Rectal smooth muscle tissue (tissue), 1 donor: ENCODE results near the gene NPSR1.
"Not testable (repeated sequence)": the region's sequence is repeated elsewhere in the genome, so short reads cannot be mapped to it uniquely, and the experiment has no call there.

Experiments used
- H3K27ac ChIP-seq: one replicate; pipeline ENCODE4 v1.7.0; 2013; ENCODE audit warnings: low read depth, low read length, inconsistent platforms
- H3K27me3 ChIP-seq: one replicate; pipeline ENCODE4 v1.7.0; 2013; ENCODE audit warnings: low read length; ENCODE audit not compliant: control insufficient read depth, insufficient read depth
- H3K36me3 ChIP-seq: one replicate; pipeline ENCODE4 v1.7.0; 2013; ENCODE audit warnings: low read length; ENCODE audit not compliant: control insufficient read depth, insufficient read depth
- H3K4me1 ChIP-seq: one replicate; pipeline ENCODE4 v1.7.0; 2013; ENCODE audit warnings: low read length; ENCODE audit not compliant: control insufficient read depth, insufficient read depth
- H3K4me3 ChIP-seq: one replicate; pipeline ENCODE4 v1.7.0; 2013; ENCODE audit warnings: low read length
- H3K9ac ChIP-seq: one replicate; pipeline ENCODE4 v1.7.0; 2013; ENCODE audit warnings: low read length

Gene NPSR1, protein sequence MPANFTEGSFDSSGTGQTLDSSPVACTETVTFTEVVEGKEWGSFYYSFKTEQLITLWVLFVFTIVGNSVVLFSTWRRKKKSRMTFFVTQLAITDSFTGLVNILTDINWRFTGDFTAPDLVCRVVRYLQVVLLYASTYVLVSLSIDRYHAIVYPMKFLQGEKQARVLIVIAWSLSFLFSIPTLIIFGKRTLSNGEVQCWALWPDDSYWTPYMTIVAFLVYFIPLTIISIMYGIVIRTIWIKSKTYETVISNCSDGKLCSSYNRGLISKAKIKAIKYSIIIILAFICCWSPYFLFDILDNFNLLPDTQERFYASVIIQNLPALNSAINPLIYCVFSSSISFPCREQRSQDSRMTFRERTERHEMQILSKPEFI

DNA sequence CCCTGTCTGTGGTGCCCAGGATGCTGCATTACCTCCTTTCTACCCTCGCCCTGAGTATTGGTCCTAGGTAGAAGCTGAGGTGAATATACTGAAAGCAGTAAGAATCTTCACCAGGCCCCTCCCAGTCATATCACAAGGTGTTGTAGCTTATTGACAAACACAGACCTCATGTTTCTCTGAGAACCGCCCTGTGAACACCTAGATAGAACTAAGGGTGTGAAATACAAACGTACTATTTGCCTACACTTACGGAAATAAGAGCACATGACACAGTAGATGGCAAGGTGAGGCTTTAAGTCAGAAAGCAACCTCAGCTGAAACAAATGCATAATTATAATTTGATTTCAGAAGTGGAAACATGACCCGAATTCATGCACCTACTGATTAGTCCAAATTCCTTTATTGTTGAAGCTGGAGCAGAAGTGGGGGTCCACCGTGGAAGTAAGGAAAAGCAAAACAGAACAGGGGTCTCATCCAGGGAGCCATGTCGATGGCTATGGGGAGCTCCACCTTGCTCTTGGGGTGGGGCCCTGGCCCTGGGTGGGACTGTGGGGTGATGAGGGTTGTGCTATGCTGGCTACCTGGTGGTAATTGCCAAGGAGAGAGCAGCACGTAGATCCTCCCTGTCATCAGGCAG lies at the start of gene NPSR1:
Gene NPSR1, plus strand, starts transcription at position 587 of the 637 bp plus-strand sequence. CDS start 195 bp downstream, outside the sequence.
- Histone ChIP-seq H3K27me3 (no peaks in the 10 kb centered on the region), H3K4me1 (no peaks in the 10 kb centered on the region), H3K4me3 (no peak within 1 kb of the TSS), H3K9ac (no peak within 1 kb of the TSS), H3K36me3 (no peaks in the 10 kb centered on the region), H3K27ac (no peak within 1 kb of the TSS)

DNA sequence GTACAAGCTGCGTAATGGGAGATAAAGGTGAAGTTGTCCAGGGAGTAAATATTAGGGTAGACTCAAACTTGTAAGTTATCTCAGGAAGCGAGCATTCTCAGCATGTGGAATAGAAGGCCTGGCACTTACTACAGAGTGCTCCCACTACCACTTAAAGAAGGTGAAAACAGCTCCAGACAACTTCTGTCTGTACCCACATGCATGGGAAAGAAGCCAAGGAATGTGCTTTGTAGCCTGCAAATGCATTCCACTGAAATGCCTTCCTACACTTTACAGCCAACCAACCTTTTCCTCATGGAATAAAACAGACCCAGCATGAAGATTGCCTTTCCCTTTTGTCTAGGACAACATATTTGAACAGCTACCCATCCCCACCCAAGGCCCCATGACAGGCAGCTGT lies 45.4 kb upstream of the NPSR1 start:
- Histone ChIP-seq H3K27me3 (no peaks in the 10 kb centered on the region), H3K4me1 (no peaks in the 10 kb centered on the region), H3K9ac (no peak overlapping the region), H3K36me3 (no peaks in the 10 kb centered on the region), H3K27ac (no peak overlapping the region), H3K4me3 (no peak overlapping the region)

DNA sequence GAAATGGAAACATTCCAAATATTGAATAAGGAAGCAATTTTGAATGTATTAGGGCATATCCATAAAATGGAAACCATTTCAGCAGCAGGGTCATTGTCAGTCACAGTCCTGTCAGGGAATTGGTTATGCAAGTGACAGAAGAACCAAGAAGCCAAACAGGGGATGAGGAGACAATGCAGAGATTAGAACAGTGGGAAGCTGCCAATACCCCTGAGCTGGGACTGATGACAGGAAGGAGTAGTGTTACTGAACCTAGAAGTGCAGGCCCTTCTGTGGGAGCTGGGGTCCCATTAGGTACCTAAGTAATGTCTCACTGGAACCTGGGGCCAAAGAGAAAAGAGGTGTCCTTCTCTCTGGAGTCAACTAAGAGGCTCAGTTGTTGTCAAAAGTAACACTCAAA lies 37.6 kb upstream of the NPSR1 start:
- no peaks in the 10 kb centered on the region for H3K36me3 ChIP-seq
- H3K27ac ChIP-seq, result no peak overlapping the region
- no peaks in the 10 kb centered on the region for H3K27me3 ChIP-seq
- no peak overlapping the region for H3K9ac ChIP-seq
- no peak overlapping the region for H3K4me3 ChIP-seq
- no peaks in the 10 kb centered on the region for H3K4me1 ChIP-seq

DNA sequence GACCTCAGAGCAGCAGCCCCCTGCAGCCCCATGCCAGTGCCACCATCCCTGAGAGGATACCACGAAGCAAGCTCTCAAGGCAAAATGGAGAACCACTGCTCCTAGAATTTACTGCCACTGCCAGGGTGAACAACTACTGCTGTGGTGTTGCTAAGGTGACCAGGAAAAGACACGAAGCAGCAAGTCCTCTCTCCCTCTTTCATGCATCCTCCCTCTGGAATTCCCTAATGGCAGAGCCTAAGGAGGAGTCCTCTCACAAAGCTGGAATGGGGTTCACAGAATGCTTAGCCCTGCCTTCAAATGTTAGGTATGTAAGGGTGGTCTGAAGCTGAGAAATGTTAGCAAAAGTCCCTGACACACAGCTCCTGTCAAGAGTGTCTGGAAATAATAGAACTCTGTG lies 35.8 kb upstream of the NPSR1 start:
- H3K9ac ChIP-seq, result no peak overlapping the region
- no peak overlapping the region for H3K27ac ChIP-seq
- H3K27me3 ChIP-seq, result no peaks in the 10 kb centered on the region
- H3K4me1 ChIP-seq, result no peaks in the 10 kb centered on the region
- no peak overlapping the region for H3K4me3 ChIP-seq
- no peaks in the 10 kb centered on the region for H3K36me3 ChIP-seq

DNA sequence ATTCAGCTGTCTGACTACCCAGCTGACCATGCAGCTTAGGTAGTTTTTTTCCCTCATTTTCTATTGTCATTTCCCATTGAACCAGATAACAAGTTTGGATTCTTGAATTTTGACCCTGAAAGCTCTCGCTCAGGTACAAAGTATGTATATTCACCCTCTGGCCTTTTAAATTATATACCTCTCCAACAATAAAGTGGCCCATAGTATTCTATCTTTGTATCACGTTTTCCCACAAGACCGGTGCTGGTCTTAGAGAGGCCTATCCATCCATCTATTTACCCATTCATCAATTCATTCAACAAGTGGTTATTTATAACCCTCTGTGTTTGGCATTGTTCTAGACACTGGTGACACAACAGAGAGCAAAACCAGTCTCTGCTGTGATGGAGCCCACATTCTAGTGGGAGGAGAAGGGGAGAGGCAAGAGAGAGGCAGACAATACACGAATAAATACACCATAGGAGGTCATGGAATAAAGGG lies 35.2 kb upstream of the NPSR1 start:
- Histone ChIP-seq H3K4me3 (no peak overlapping the region), H3K36me3 (no peaks in the 10 kb centered on the region), H3K9ac (no peak overlapping the region), H3K27me3 (no peaks in the 10 kb centered on the region), H3K4me1 (no peaks in the 10 kb centered on the region), H3K27ac (no peak overlapping the region)

DNA sequence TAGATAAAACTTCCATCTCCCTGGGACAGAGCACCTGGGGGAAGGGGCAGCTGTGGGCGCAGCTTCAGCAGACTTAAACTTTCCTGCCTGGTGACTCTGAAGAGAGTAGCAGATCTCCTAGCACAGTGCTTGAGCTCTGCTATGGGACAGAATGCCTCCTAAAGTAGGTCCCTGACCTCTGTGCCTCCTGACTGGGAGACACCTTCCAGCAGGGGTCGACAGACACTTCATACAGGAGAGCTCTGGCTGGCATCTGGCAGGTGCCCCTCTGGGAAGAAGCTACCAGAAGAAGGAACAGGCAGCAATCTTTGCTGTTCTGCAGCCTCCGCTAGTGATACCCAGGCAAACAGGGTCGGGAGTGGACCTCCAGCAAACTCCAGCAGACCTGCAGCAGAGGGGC lies 29.4 kb upstream of the NPSR1 start:
- H3K9ac ChIP-seq, H3K4me1 ChIP-seq, H3K27me3 ChIP-seq, H3K36me3 ChIP-seq, H3K4me3 ChIP-seq, H3K27ac ChIP-seq: not testable (repeated sequence)

DNA sequence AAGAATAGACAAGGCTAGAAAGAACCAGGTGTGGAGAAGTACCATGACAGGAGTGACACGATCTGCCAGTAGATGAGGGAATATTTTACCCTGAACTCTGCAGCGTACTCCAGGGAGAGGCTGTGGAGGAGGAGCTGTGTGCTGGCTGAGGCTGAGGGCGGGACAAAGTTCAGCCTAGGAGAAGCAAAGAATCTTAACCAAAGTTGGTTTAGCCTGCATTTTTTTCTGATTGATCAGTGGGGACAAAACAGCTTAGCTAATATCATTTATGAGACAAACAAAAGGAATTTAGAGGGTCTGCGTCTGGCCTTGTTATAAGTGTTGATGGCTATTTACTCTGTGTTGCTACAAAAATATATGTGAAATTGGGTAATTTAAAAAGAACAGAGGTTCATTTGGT lies 5.2 kb upstream of the NPSR1 start:
- Histone ChIP-seq H3K4me3 (no peak overlapping the region), H3K36me3 (no peaks in the 10 kb centered on the region), H3K27me3 (no peaks in the 10 kb centered on the region), H3K4me1 (no peaks in the 10 kb centered on the region), H3K9ac (no peak overlapping the region), H3K27ac (no peak overlapping the region)

DNA sequence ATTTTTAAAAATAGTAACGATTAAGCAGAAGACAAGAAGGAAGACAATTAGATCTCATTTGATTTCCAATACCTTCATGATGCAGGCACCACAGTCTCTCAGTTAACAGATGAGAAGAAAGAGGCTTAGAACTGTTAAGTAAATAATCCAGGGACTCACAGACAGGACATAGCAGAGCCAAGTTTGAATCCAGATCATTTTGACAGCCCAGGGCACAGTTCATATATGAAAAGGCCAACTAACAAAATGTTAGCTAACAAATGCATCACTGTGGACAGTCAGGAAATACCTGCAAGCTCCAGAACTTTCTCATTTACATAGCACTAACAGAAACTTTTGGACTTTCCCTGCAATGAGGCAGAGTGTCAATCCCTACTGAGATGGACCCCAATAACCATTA lies 4.2 kb upstream of the NPSR1 start:
- Histone ChIP-seq H3K4me1 (no peaks in the 10 kb centered on the region), H3K36me3 (no peaks in the 10 kb centered on the region), H3K27me3 (no peaks in the 10 kb centered on the region), H3K27ac (no peak overlapping the region), H3K9ac (no peak overlapping the region), H3K4me3 (no peak overlapping the region)

DNA sequence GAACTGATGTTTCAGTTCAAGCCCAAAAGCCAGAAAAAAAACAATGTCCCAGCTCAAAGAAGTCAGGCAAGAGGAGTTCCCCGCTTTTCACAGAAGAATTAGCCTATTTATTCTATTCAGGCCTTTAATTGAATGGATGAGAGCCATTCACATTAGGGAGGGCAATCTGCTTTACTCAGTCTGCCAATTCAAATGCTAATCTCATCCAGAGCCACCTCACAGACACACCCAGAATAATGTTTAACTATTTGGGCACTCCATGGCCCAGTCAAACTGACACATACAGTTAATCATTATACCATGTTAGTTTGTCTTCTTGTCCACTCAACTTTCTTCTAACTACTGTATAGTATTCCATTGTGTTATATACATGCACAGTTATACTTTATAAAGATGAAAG lies 2.6 kb upstream of the NPSR1 start:
- H3K36me3 ChIP-seq, result no peaks in the 10 kb centered on the region
- no peak overlapping the region for H3K27ac ChIP-seq
- H3K4me3 ChIP-seq, result no peak overlapping the region
- H3K4me1 ChIP-seq, result no peaks in the 10 kb centered on the region
- H3K27me3 ChIP-seq, result no peaks in the 10 kb centered on the region
- no peak overlapping the region for H3K9ac ChIP-seq

DNA sequence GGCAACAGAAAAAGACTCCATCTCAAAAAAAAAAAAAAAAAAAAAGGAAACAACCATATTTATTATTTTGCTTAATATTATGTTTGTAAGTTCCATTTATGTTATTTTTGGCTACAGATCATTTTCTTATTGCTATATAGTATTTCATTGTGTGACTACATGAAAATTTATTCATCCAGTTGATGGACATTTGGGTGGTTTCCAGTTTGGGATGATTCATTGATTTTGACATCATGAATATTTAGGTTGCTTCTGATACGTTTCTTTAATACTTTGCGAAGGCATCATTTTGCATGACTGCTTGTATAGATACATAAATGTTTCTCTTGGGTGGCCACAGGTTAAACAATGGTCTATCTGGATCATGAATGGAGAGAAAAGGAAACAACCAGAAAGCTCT lies 2.0 kb upstream of the NPSR1 start:
- no peaks in the 10 kb centered on the region for H3K27me3 ChIP-seq

DNA sequence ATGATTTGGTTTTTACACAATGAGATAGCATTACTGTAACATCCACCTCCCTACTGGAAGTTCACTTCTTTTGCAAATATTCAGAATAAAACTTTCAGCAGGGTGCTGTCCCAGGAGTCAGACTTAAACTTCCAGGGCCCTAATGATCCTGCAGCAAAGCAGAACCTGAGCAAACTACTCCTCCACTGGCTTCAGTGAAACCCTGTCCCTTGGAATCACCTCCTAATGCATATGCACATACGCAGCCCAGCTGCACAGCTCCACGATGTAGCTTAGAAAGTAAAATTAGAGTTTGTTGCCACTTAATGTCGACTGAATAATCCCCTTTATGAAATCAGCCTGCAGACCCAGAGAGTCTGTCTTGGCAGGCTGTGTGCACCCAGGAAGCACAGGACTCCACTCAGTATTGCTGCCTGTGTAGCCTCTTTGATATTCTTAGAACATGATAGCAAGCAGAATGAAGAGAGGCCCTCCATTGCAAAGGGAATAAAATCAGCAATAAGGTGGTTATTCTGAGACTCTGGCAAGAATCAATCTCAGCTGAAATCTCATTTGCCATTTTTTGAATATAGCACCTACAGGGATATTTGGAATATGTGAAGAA lies 1.6 kb downstream of the NPSR1 start:
- Histone ChIP-seq H3K4me3 (no peak overlapping the region), H3K27ac (no peak overlapping the region), H3K27me3 (no peaks in the 10 kb centered on the region), H3K36me3 (no peaks in the 10 kb centered on the region), H3K4me1 (no peaks in the 10 kb centered on the region), H3K9ac (no peak overlapping the region)

More for the DNA sequence above, 2.0 kb upstream of the NPSR1 start:
- Histone ChIP-seq H3K4me1 (no peaks in the 10 kb centered on the region), H3K9ac (no peak overlapping the region), H3K27ac (no peak overlapping the region), H3K36me3 (no peaks in the 10 kb centered on the region), H3K4me3 (no peak overlapping the region)

DNA sequence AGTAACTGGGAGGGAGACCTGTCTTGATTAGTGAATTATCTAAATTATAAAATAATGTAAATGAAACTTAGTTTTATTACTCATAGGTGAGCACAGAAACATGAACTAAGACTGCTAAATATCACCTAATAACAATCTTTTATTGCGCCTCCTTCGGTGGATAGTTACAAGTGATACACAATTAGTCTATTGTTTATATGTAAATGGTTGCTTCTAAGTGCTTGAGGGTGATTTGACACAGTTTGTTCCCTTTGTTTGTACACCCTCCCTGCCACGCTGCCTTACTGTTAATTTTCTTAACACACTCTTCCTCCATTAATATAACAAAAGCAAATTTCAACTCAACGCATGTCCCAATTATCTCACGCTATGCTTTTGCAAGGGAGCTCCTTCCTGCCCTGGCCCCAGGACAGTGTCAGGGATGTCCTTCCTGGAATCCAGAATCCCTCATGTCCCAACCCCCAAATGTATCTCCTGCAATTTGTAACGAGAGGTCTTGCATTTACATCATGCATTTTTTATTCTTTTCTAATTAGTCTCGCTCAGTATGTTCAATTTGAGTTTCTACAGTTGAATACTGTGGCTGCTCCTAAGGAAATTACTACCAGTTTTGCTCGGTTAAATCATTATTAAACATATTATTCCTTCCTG lies 4.2 kb downstream of the NPSR1 start:
- Histone ChIP-seq H3K36me3 (no peaks in the 10 kb centered on the region), H3K9ac (no peak overlapping the region), H3K27me3 (no peaks in the 10 kb centered on the region), H3K4me3 (no peak overlapping the region), H3K4me1 (no peaks in the 10 kb centered on the region), H3K27ac (no peak overlapping the region)
